PC-9 (cell line): ENCODE results near the gene NUP133.

ENCODE experiments used
- CTCF ChIP-seq: fragments of 200-600 bp; sonication (generic); conservative IDR thresholded peaks from 2 replicates; pipeline ENCODE4 v1.6.1; 2017; ENCODE audit warnings: mixed run types, antibody characterized with exemption, mild to moderate bottlenecking, moderate library complexity
- EZH2 ChIP-seq: fragments of 200-600 bp; sonication (generic); IDR thresholded peaks from 2 replicates; pipeline ENCODE4 v1.8.0; 2017; ENCODE audit warnings: antibody characterized with exemption, low read depth

- TF ChIP-seq CTCF (no peak), EZH2 (no peak)
Measured at GRCh38 chr1:229474509-229474908, 33.6 kb downstream of the NUP133 start.
